Naive thymus-derived CD4-positive, alpha-beta T cell (primary cell): ENCODE results near the gene FAS. TPM values are rescaled to one million over a fixed set of nuclear protein-coding genes. Genes with fewer than 3 reads are reported as not detected.
A peak's percentile ranks its signal among the peaks of the same experiment; 100 is the strongest.
"Not testable (repeated sequence)": the region's sequence is repeated elsewhere in the genome, so short reads cannot be mapped to it uniquely, and the experiment has no call there.

Experiments
- ATAC-seq: fragments of 150-1000 bp; cut with Tn5 transposase; 2 replicates; pipeline ENCODE4 v1.10.0; 2021; ENCODE audit warnings: mild to moderate bottlenecking, moderate library complexity
- CTCF ChIA-PET: fragments of 350-600 bp; sonication (Branson Sonifier 250); formaldehyde crosslinking; loops from one replicate; lab custom pipeline; 2021; ENCODE audit warnings: antibody characterized with exemption; lab: Charles Lee
- POLR2A ChIA-PET: fragments of 350-600 bp; sonication (Branson Sonifier 250); formaldehyde crosslinking; loops from one replicate; lab custom pipeline; 2021; ENCODE audit warnings: antibody characterized with exemption, inconsistent platforms; lab: Charles Lee
- DNase-seq, 9 donors: peaks; one replicate each; pipeline versions ENCODE4 v3.0.0 to v3.0.0-alpha.2; 2020 to 2022; ENCODE audit warnings: mixed read lengths in 1 of 9
- H3K27ac ChIP-seq: one replicate; pipeline ENCODE4 v1.7.0; 2013; ENCODE audit warnings: mild to moderate bottlenecking, low read depth, low read length, moderate library complexity
- H3K27me3 ChIP-seq, 2 donors: one replicate each; pipeline ENCODE4 v1.7.0; 2013; ENCODE audit warnings: low read length in 2 of 2, mild to moderate bottlenecking in 2 of 2, moderate library complexity in 2 of 2; ENCODE audit not compliant: control insufficient read depth in 2 of 2, insufficient read depth in 2 of 2
- H3K36me3 ChIP-seq, 3 experiments: 1 replicate in 2 of 3; 2 replicates in 1 of 3; pipeline ENCODE4 v1.7.0; 2013; ENCODE audit warnings: low read length in 3 of 3, mild to moderate bottlenecking in 3 of 3, moderate library complexity in 1 of 3; ENCODE audit not compliant: insufficient read depth in 3 of 3, control insufficient read depth in 2 of 3
- H3K4me1 ChIP-seq, 2 donors: one replicate each; pipeline ENCODE4 v1.7.0; 2013; ENCODE audit warnings: low read length in 2 of 2, mild to moderate bottlenecking in 2 of 2, moderate library complexity in 1 of 2; ENCODE audit not compliant: control insufficient read depth in 2 of 2, insufficient read depth in 2 of 2
- H3K4me3 ChIP-seq: 2 replicates; pipeline ENCODE4 v1.7.0; 2013; ENCODE audit warnings: mild to moderate bottlenecking, low read length
- H3K9me3 ChIP-seq, 3 experiments: 1 replicate in 2 of 3; 2 replicates in 1 of 3; pipeline ENCODE4 v1.7.0; 2013; ENCODE audit warnings: low read length in 3 of 3; ENCODE audit not compliant: control insufficient read depth in 2 of 3
- H3K27ac Mint-ChIP-seq, 9 donors: one replicate each; pipeline ENCODE4 v1.8.0; 2020 to 2022; ENCODE audit warnings: mixed read lengths in 9 of 9, mild to moderate bottlenecking in 8 of 9, moderate library complexity in 5 of 9, inconsistent platforms in 2 of 9
- H3K27me3 Mint-ChIP-seq, 5 donors: one replicate each; pipeline ENCODE4 v1.8.0; 2021 to 2022; ENCODE audit warnings: mixed read lengths in 5 of 5, mild to moderate bottlenecking in 1 of 5
- H3K36me3 Mint-ChIP-seq, 5 donors: one replicate each; pipeline ENCODE4 v1.8.0; 2020 to 2022; ENCODE audit warnings: mixed read lengths in 5 of 5, mild to moderate bottlenecking in 3 of 5, inconsistent platforms in 1 of 5
- H3K4me1 Mint-ChIP-seq, 7 donors: one replicate each; pipeline ENCODE4 v1.8.0; 2020 to 2022; ENCODE audit warnings: mixed read lengths in 7 of 7, mild to moderate bottlenecking in 3 of 7, inconsistent platforms in 1 of 7
- H3K4me3 Mint-ChIP-seq, 10 donors: one replicate each; pipeline ENCODE4 v1.8.0; 2020 to 2022; ENCODE audit warnings: mild to moderate bottlenecking in 10 of 10, mixed read lengths in 10 of 10, moderate library complexity in 6 of 10, inconsistent platforms in 2 of 10
- H3K9me3 Mint-ChIP-seq, 11 donors: one replicate each; pipeline ENCODE4 v1.8.0; 2020 to 2022; ENCODE audit warnings: mixed read lengths in 11 of 11, mild to moderate bottlenecking in 4 of 11, inconsistent platforms in 1 of 11, moderate library complexity in 1 of 11
- intact Hi-C, 2 donors: fragments of 100-400 bp; cut with micrococcal nuclease; formaldehyde crosslinking; loops; one replicate each; pipeline ENCODE4 v1.15.1; 2023
- polyA plus RNA-seq, 2 donors: library from polyadenylated mRNA; unstranded; fragments of 300-500 nt; fragmentation: Illumina TruSeq; gene quantifications; one replicate each; pipeline ENCODE4 v1.2.3, GENCODE V29; 2021
- total RNA-seq, 6 experiments: library from RNA in 5 of 6; stranded (reverse) in 5 of 6; gene quantifications; 1 replicate in 5 of 6; 2 replicates in 1 of 6; pipeline ENCODE4 v1.2.3 and lab custom pipeline; 2021 to 2026

Gene FAS
- total and polyA plus RNA-seq, 7 experiments from 2014 or later: 2.1 to 67.4 (median 5.6) TPM

GRCh38 chr10:89003344-89003743 lies 12.7 kb downstream of the FAS start:
- Mint-ChIP-seq H3K27me3 (no peaks in the 10 kb centered on the region), H3K27ac (no peak overlapping the region), H3K4me3 (peak overlapping the region in 1 of 10 donors; percentile 14), H3K4me1 (peaks cover 14 to 61% (median 24%) of the 10 kb centered on the region in 7 donors), H3K9me3 (no peaks in the 10 kb centered on the region), H3K36me3 (peaks cover 0 to 17% (median 5%) of the 10 kb centered on the region in 5 donors)
- POLR2A ChIA-PET: no interaction called here
- DNase-seq (no peak), ATAC-seq (no peak)
- no peak overlapping the region for H3K27ac ChIP-seq
- no peaks in the 10 kb centered on the region for H3K27me3 ChIP-seq
- H3K4me3 ChIP-seq: no peak overlapping the region
- H3K9me3 ChIP-seq: no peaks in the 10 kb centered on the region
- intact Hi-C loops: loop anchor here in 1 of 2 donors (10.0 kb wide), 1 partner anchor 641 kb away; the partner anchor contains the start of gene PANK1
- CTCF ChIA-PET: interaction anchor here (0.7 to 1.1 kb wide), 2 partner anchors 69 to 80 kb away, joined by 3 to 5 read pairs; no protein-coding TSS in a partner anchor
- peaks cover 0 to 11% (median 0%) of the 10 kb centered on the region in 3 experiments for H3K36me3 ChIP-seq
- peaks cover 17 to 36% of the 10 kb centered on the region in 2 donors for H3K4me1 ChIP-seq

GRCh38 chr10:89007129-89007893 lies 16.7 kb downstream of the FAS start:
- intact Hi-C loops: loop anchor here in 1 of 2 donors (10.0 kb wide), 1 partner anchor 637 kb away; the partner anchor contains the start of gene PANK1
- H3K4me1 Mint-ChIP-seq: peaks cover 1 to 35% (median 8%) of the 10 kb centered on the region in 7 donors
- H3K9me3 Mint-ChIP-seq: no peaks in the 10 kb centered on the region
- no peak for ATAC-seq
- no peak overlapping the region for H3K27ac Mint-ChIP-seq
- Histone ChIP-seq H3K4me3 (no peak overlapping the region), H3K27me3 (no peaks in the 10 kb centered on the region), H3K4me1 (peaks cover under 1 to 14% of the 10 kb centered on the region in 2 donors), H3K27ac (no peak overlapping the region), H3K36me3 (peaks cover 0 to 36% (median 0%) of the 10 kb centered on the region in 3 experiments), H3K9me3 (no peaks in the 10 kb centered on the region)
- ChIA-PET POLR2A (interaction anchor here (0.6 to 1.3 kb wide), 3 partner anchors 15 to 69 kb away, joined by 3 to 4 read pairs (median 3); partner anchors contain the start of gene FAS), CTCF (interaction anchor here (1.5 kb wide), 1 partner anchor 73 kb away, joined by 3 read pairs; no protein-coding TSS in a partner anchor)
- DNase-seq: no peak
- H3K27me3 Mint-ChIP-seq: no peaks in the 10 kb centered on the region
- H3K4me3 Mint-ChIP-seq: no peak overlapping the region
- peaks cover 8 to 50% (median 23%) of the 10 kb centered on the region in 5 donors for H3K36me3 Mint-ChIP-seq

- DNase-seq, intact Hi-C loops, H3K27ac ChIP-seq, H3K27me3 ChIP-seq, H3K36me3 ChIP-seq, POLR2A ChIA-PET, H3K9me3 Mint-ChIP-seq, H3K4me3 ChIP-seq, H3K27ac Mint-ChIP-seq, ATAC-seq, H3K27me3 Mint-ChIP-seq, CTCF ChIA-PET, H3K9me3 ChIP-seq, H3K4me3 Mint-ChIP-seq, H3K4me1 ChIP-seq: not testable (repeated sequence)
- H3K4me1 Mint-ChIP-seq: peaks cover 0 to 36% (median 10%) of the 10 kb centered on the region in 7 donors
- peaks cover 4 to 61% (median 17%) of the 10 kb centered on the region in 5 donors for H3K36me3 Mint-ChIP-seq
Observed at GRCh38 chr10:89018700-89019346, 28.2 kb downstream of the FAS start.

GRCh38 chr10:89019569-89020327 lies 29.1 kb downstream of the FAS start:
- no peaks in the 10 kb centered on the region for H3K4me1 ChIP-seq
- intact Hi-C loops: no loop called here
- ChIA-PET POLR2A (interaction anchor here (0.6 kb wide), 1 partner anchor 620 kb away, joined by 3 read pairs; no protein-coding TSS in a partner anchor), CTCF (interaction anchor here (1.2 kb wide), 1 partner anchor 10 kb away, joined by 3 read pairs; no protein-coding TSS in a partner anchor)
- Mint-ChIP-seq H3K9me3 (peaks cover 0 to 9% (median 0%) of the 10 kb centered on the region in 11 donors), H3K36me3 (peaks cover 4 to 59% (median 15%) of the 10 kb centered on the region in 5 donors), H3K4me3 (no peak overlapping the region), H3K27ac (no peak overlapping the region), H3K4me1 (peaks cover 0 to 32% (median 7%) of the 10 kb centered on the region in 7 donors), H3K27me3 (no peaks in the 10 kb centered on the region)
- no peak overlapping the region for H3K4me3 ChIP-seq
- DNase-seq: no peak
- no peaks in the 10 kb centered on the region for H3K27me3 ChIP-seq
- ATAC-seq: no peak
- no peak overlapping the region for H3K27ac ChIP-seq
- no peaks in the 10 kb centered on the region for H3K9me3 ChIP-seq
- H3K36me3 ChIP-seq: peaks cover 0 to 4% (median 4%) of the 10 kb centered on the region in 3 experiments

- POLR2A ChIA-PET: interaction anchor here (0.6 to 0.7 kb wide), 2 partner anchors 20 to 140 kb away, joined by 3 read pairs; no protein-coding TSS in a partner anchor
- Mint-ChIP-seq H3K4me1 (peaks cover 0 to 15% (median 3%) of the 10 kb centered on the region in 7 donors), H3K36me3 (peaks cover 4 to 52% (median 15%) of the 10 kb centered on the region in 5 donors)
- H3K9me3 Mint-ChIP-seq, H3K27me3 Mint-ChIP-seq, H3K27me3 ChIP-seq, H3K27ac Mint-ChIP-seq, H3K4me3 ChIP-seq, DNase-seq, ATAC-seq, intact Hi-C loops, H3K27ac ChIP-seq, H3K4me1 ChIP-seq, CTCF ChIA-PET, H3K36me3 ChIP-seq, H3K4me3 Mint-ChIP-seq, H3K9me3 ChIP-seq: not testable (repeated sequence)
Observed at GRCh38 chr10:89021526-89021925, 30.9 kb downstream of the FAS start.

GRCh38 chr10:89022734-89023133 lies 32.1 kb downstream of the FAS start:
- DNase-seq (no peak), ATAC-seq (no peak)
- H3K4me3 ChIP-seq: no peak overlapping the region
- Mint-ChIP-seq H3K9me3 (peaks cover 0 to 9% (median 0%) of the 10 kb centered on the region in 11 donors), H3K27ac (no peak overlapping the region), H3K36me3 (peaks cover 4 to 46% (median 10%) of the 10 kb centered on the region in 5 donors), H3K4me3 (no peak overlapping the region), H3K4me1 (peaks cover 0 to 13% (median 3%) of the 10 kb centered on the region in 7 donors), H3K27me3 (no peaks in the 10 kb centered on the region)
- intact Hi-C loops: no loop called here
- H3K27ac ChIP-seq: no peak overlapping the region
- CTCF ChIA-PET: interaction anchor here (0.9 to 2.0 kb wide), 3 partner anchors 89 to 192 kb away, joined by 3 to 6 read pairs (median 3); no protein-coding TSS in a partner anchor
- H3K4me1 ChIP-seq: no peaks in the 10 kb centered on the region
- H3K9me3 ChIP-seq: no peaks in the 10 kb centered on the region
- H3K27me3 ChIP-seq: no peaks in the 10 kb centered on the region
- POLR2A ChIA-PET: no interaction called here
- H3K36me3 ChIP-seq: peaks cover 0 to 4% (median 0%) of the 10 kb centered on the region in 3 experiments
